Hepatocyte (in vitro differentiated cells): ENCODE measurements around the gene TIGD1. TPM values are rescaled to one million over a fixed set of nuclear protein-coding genes. Genes with fewer than 3 reads are reported as not detected.

Experiments
- DNase-seq: peaks from one replicate; pipeline ENCODE4 v3.0.0-alpha.2; 2016; ENCODE audit warnings: low spot score
- H2AFZ ChIP-seq: fragments of 200-600 bp; sonication (generic); 2 replicates; pipeline ENCODE4 v1.6.0; 2016; ENCODE audit warnings: antibody characterized with exemption, mild to moderate bottlenecking
- H3K27ac ChIP-seq: fragments of 200-600 bp; sonication (generic); 2 replicates; pipeline ENCODE4 v1.5.1; 2016; ENCODE audit warnings: mild to moderate bottlenecking
- H3K27me3 ChIP-seq: fragments of 200-600 bp; sonication (generic); 2 replicates; pipeline ENCODE4 v1.6.1; 2016
- H3K36me3 ChIP-seq: fragments of 200-600 bp; sonication (generic); replicated peaks from 2 replicates; pipeline ENCODE4 v1.5.1; 2016; ENCODE audit warnings: low read depth; ENCODE audit not compliant: insufficient read depth
- H3K4me1 ChIP-seq: fragments of 200-600 bp; sonication (generic); 2 replicates; pipeline ENCODE4 v1.5.1; 2016; ENCODE audit warnings: mild to moderate bottlenecking, moderate library complexity; ENCODE audit not compliant: insufficient read depth
- H3K4me2 ChIP-seq: fragments of 200-600 bp; sonication (generic); 2 replicates; pipeline ENCODE4 v1.6.0; 2016
- H3K4me3 ChIP-seq: fragments of 200-600 bp; sonication (generic); 2 replicates; pipeline ENCODE4 v1.5.1; 2016; ENCODE audit warnings: mild to moderate bottlenecking
- H3K79me2 ChIP-seq: fragments of 200-600 bp; sonication (generic); 2 replicates; pipeline ENCODE4 v1.6.0; 2017; ENCODE audit warnings: mild to moderate bottlenecking
- H3K9me2 ChIP-seq: fragments of 200-600 bp; sonication (generic); replicated peaks from 2 replicates; pipeline ENCODE4 v1.6.0; 2017; ENCODE audit warnings: mild to moderate bottlenecking; ENCODE audit not compliant: insufficient read depth
- H3K9me3 ChIP-seq: fragments of 200-600 bp; sonication (generic); 2 replicates; pipeline ENCODE4 v1.5.1; 2016; ENCODE audit warnings: low read depth, mild to moderate bottlenecking
- H4K20me1 ChIP-seq: fragments of 200-600 bp; sonication (generic); 2 replicates; pipeline ENCODE4 v1.6.0; 2016; ENCODE audit warnings: mild to moderate bottlenecking; ENCODE audit not compliant: insufficient read depth, poor library complexity, severe bottlenecking
- EZH2 ChIP-seq: fragments of 200-600 bp; sonication (generic); IDR thresholded peaks from 2 replicates; pipeline ENCODE4 v1.6.1; 2016; ENCODE audit warnings: antibody characterized with exemption, mild to moderate bottlenecking, borderline replicate concordance
- EZH2phosphoT487 ChIP-seq: fragments of 200-600 bp; sonication (generic); IDR thresholded peaks from one replicate; pipeline ENCODE4 v1.6.1; 2018; ENCODE audit warnings: antibody characterized with exemption, mild to moderate bottlenecking, low read depth, moderate library complexity; ENCODE audit not compliant: unreplicated experiment, severe bottlenecking
- WGBS: methylation state at CpG from one replicate; pipeline ENCODE4 v1.1.6; 2016; ENCODE audit warnings: low lambda C conversion rate; ENCODE audit errors: missing lambda C conversion rate; 5-methylcytosine and 5-hydroxymethylcytosine counted together
- polyA plus RNA-seq: library from polyadenylated mRNA; unstranded; fragments of >200 nt; fragmentation: Nextera tagmentation; extraction: Ambion mirVana; gene quantifications from 2 replicates; pipeline ENCODE4 v1.2.1, GENCODE V29; 2016
- total RNA-seq: library from RNA; depleted of rRNA; stranded (reverse); fragments of >200 nt; gene quantifications from 2 replicates; pipeline ENCODE4 v1.2.3, GENCODE V29; 2014
- TF ChIP-seq, protein P1 (sequence below): fragments of 200-600 bp; sonication (generic); IDR thresholded peaks from 2 replicates; pipeline ENCODE4 v1.5.1; 2016; ENCODE audit warnings: antibody characterized with exemption, mild to moderate bottlenecking; ENCODE audit not compliant: poor library complexity

TIGD1 gene
- total and polyA plus RNA-seq, 2 experiments from 2014 or later, result 6.2 to 9.1 TPM

DNA sequence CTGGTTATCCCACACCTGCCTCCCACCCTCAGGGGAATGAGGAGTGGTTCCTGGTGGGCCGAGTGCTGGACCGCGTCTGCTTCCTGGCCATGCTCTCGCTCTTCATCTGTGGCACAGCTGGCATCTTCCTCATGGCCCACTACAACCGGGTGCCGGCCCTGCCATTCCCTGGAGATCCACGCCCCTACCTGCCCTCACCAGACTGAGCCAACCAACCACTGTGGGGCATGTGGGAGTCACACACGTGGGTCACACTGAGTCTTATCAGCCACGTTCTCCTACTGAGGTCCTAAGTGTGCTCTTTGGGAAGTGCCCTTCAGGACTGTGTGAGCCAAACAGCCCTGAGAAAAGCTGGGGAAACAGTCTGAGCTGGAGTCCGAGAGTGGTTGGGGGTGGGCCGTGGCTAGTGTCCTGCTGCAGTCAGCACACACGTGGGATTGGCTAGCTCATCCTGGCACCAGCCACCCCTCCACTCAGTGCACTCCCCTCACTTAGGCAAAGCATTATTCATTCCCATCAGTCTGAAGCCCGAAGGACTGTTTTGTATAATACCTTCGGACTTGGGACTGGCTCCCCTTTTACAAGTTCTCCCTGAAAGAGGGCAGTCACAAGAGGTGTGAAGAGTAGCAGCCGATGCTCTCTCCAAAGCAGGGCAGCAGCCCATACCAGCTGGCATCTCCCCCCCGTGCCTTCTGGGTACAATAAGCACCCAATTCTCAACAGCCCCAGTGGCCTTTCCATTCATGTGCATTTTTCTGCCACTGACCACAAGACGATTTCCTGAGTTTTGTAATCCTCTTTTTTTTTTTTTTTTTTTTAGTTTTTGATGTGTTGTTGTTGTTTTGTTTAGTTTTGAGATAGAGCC is 4.6 kb downstream of the TIGD1 start:
- Histone ChIP-seq H3K36me3 (no peaks in the 10 kb centered on the region), H2AFZ (no peak overlapping the region), H3K79me2 (peaks cover 35% of the 10 kb centered on the region), H3K4me2 (no peak overlapping the region), H3K27me3 (no peaks in the 10 kb centered on the region), H4K20me1 (no peaks in the 10 kb centered on the region), H3K27ac (no peak overlapping the region), H3K4me1 (no peaks in the 10 kb centered on the region), H3K9me2 (no peaks in the 10 kb centered on the region), H3K4me3 (no peak overlapping the region), H3K9me3 (no peaks in the 10 kb centered on the region)
- TF ChIP-seq, protein P1, sequence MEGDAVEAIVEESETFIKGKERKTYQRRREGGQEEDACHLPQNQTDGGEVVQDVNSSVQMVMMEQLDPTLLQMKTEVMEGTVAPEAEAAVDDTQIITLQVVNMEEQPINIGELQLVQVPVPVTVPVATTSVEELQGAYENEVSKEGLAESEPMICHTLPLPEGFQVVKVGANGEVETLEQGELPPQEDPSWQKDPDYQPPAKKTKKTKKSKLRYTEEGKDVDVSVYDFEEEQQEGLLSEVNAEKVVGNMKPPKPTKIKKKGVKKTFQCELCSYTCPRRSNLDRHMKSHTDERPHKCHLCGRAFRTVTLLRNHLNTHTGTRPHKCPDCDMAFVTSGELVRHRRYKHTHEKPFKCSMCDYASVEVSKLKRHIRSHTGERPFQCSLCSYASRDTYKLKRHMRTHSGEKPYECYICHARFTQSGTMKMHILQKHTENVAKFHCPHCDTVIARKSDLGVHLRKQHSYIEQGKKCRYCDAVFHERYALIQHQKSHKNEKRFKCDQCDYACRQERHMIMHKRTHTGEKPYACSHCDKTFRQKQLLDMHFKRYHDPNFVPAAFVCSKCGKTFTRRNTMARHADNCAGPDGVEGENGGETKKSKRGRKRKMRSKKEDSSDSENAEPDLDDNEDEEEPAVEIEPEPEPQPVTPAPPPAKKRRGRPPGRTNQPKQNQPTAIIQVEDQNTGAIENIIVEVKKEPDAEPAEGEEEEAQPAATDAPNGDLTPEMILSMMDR, result no peak
- TF ChIP-seq EZH2phosphoT487, result no peak
- TF ChIP-seq EZH2, result no peak
- WGBS, result 96% methylated on average over 17 of the region's 17 CpGs
- DNase-seq, result no peak

DNA sequence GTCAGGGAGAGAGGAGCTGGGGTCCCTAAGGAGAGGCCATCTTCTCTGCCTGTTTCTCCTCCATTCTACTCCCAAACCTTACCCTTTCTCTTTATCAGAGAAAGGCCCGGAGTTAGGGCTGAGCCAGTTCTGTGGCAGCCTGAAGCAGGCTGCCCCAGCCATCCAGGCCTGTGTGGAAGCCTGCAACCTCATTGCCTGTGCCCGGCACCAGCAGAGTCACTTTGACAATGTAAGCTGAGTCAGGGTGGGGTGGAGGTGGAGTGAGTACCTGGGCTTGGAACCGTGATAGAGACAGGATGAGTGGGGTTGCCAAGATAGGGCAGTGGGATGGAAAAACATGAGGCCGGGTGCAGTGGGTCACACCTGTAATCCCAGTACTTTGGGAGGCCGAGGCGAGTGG is 5.7 kb downstream of the TIGD1 start:
- H3K27me3 ChIP-seq, result no peaks in the 10 kb centered on the region
- no peak overlapping the region for H3K27ac ChIP-seq
- DNase-seq, result no peak
- H3K36me3 ChIP-seq, result no peaks in the 10 kb centered on the region
- no peak overlapping the region for H3K4me3 ChIP-seq
- TF ChIP-seq EZH2phosphoT487, result no peak
- no peak for TF ChIP-seq EZH2
- TF ChIP-seq, protein P1, result no peak
- H3K79me2 ChIP-seq, result peaks cover 31% of the 10 kb centered on the region
- no peaks in the 10 kb centered on the region for H3K9me3 ChIP-seq
- WGBS, result 97% methylated on average over 6 of the region's 6 CpGs
- H3K9me2 ChIP-seq, result no peaks in the 10 kb centered on the region
- no peaks in the 10 kb centered on the region for H4K20me1 ChIP-seq
- H3K4me1 ChIP-seq, result no peaks in the 10 kb centered on the region
- H2AFZ ChIP-seq, result no peak overlapping the region
- no peak overlapping the region for H3K4me2 ChIP-seq

DNA sequence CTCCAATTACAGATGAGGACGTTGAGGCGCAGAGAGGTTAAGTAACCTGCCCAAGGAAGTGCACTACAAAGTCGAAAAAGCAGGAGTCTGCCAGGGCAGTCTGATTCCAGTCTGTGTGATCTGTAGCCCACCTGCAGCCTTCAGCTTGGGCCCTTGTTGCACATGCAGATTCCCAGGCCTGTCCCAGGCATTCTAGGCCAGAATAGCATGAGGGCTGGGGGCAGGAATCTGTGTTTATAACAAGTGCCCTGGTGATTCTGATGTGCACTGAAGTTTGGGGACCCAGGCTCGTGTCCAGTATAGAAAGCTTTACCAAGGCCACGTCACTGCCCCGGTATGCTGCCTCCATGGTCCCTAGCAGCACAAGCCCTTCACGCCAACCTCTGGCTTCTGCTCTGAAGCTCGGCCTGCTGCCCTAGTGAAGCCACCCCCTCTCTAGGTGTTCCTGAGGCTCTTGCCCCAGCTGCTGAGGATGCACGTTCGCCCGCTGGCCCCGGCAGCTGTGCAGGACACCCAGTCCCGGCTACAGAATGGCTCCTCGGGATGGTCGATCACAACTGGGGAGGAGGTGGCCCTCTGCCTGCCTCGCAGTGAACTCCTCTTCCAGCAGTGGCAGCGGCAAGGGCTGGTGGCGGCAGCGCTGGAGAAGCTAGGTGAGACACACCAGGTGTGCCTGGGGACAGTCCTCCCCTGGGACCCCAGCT is 6.3 kb downstream of the TIGD1 start:
- DNase-seq, result no peak
- Histone ChIP-seq H3K79me2 (peaks cover 26% of the 10 kb centered on the region), H3K4me1 (no peaks in the 10 kb centered on the region), H4K20me1 (no peaks in the 10 kb centered on the region), H3K9me3 (no peaks in the 10 kb centered on the region), H3K9me2 (no peaks in the 10 kb centered on the region), H3K4me3 (no peak overlapping the region), H3K27ac (no peak overlapping the region), H2AFZ (no peak overlapping the region), H3K4me2 (no peak overlapping the region), H3K27me3 (no peaks in the 10 kb centered on the region), H3K36me3 (no peaks in the 10 kb centered on the region)
- 98% methylated on average over 18 of the region's 19 CpGs for WGBS
- no peak for TF ChIP-seq EZH2phosphoT487
- TF ChIP-seq, protein P1, result no peak
- TF ChIP-seq EZH2, result no peak
